NOMO-1 treated with DMSO at 0.1 percent for 48 hours (cell line): Measurements from ENCODE around the gene IL1RAPL2.
"Not testable (repeated sequence)": the region's sequence is repeated elsewhere in the genome, so short reads cannot be mapped to it uniquely, and the experiment has no call there.

Experiments
- DNase-seq: peaks from one replicate; lab custom pipeline; 2025; ENCODE audit not compliant: unreplicated experiment; lab: John Stamatoyannopoulos, UW

The IL1RAPL2 gene

DNA sequence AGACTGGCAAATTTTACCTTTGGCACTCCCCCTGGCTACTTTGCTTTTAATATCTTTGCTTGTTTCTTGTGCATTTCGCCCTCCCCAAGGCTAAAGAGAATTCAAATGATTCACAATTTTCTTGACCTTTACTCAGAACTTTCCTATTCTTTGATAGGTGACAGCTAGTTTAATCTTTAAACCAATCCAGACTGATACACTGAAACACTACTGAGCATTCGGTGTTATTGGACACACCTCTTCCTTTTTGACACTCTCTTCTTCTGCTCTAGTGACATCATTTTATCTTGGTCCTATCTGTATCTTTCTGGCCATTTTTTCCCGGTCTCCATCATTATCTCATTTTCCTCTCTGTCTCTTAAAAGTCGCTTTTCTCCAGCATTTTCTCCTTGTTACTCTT is 103.1 kb downstream of the IL1RAPL2 start:
- DNase-seq, result no peak

DNA sequence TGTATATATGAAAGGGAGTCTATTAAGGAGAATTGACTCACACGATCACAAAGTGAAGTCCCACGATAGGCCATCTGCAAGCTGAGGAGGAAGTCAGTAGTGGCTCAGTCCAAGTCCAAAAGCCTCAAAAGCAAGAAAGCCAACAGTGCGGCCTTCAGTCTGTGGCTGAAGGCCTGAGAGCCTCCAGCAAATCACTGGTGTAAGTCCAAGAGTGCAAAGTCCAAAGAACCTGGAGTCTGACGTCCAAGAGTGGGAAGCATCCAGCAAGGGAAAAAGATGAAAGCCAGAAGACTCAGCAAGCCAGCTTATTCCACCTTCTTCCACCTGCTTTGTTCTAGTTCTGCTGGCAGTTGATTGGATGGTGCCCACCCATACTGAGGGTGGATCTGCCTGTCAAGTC is 104.1 kb downstream of the IL1RAPL2 start:
- no peak for DNase-seq

DNA sequence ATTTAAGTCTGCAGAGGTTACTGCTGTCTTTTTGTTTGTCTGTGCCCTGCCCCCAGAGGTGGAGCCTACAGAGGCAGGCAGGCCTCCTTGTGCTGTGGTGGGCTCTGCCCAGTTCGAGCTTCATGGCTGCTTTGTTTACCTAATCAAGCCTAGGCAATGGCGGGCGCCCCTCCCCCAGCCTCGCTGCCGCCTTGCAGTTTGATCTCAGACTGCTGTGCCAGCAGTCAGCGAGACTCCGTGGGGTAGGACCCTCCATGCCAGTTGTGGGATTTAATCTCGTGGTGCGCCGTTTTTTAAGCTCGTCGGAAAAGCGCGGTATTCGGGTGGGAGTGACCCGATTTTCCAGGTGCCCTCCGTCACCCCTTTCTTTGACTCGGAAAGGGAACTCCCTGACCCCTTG is 111.5 kb downstream of the IL1RAPL2 start:
- DNase-seq, result not testable (repeated sequence)

DNA sequence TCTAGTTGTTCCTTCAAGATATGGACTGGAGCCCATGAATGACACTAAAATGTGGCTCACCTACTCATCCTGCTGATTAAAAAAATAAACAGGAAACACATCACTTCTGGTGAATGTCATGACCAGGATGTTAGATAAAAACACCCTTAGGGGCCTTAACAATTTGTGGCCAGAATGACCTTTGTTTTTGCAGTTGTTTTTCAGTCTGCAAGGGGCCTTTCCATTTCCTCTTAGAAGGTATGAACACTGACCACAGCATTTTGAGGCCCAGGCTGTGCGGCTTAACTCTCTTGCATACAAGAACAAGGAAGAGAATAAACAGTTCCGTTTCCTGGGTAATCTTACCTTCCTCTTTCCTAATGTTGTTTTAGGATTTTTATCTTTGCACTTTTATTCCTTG is 113.2 kb downstream of the IL1RAPL2 start:
- peak; percentile 78 for DNase-seq

DNA sequence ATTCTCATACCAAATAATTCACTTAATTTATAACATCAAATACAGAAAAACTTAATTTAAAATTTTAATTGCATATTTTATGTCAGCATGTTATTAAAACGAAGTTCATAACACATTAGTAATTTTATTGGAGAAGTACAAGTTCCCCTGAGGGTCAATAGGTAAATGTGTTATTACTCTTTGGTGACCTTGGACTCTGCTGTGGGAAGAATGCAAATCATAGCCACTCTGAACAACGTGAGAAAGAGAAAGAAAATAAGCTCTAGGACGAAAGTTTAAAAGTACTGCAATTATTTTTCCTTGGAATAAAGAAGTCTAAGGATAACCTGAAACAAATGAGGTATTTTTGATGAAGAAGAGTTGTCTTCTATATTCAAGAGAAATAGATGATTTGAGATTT is 115.2 kb downstream of the IL1RAPL2 start:
- DNase-seq, result no peak

DNA sequence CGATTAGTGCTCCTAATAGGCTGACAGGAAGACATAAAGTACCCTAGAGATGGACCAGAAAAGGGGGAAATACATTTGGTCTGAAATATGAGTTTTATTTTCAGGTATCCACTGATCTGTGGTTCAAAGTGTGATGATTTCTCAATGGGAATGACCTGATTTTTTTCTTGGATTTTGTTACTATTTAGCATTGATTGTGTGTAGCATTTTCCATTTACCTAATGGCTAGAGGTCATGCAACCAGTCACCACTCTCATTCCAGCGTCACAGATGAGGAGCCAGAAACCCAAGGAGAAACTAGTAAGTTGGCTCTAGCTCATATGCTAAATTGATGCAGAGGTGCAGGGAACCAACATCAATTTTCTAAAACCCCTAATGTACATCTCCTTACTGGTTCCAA is 118.1 kb downstream of the IL1RAPL2 start:
- DNase-seq, result no peak

DNA sequence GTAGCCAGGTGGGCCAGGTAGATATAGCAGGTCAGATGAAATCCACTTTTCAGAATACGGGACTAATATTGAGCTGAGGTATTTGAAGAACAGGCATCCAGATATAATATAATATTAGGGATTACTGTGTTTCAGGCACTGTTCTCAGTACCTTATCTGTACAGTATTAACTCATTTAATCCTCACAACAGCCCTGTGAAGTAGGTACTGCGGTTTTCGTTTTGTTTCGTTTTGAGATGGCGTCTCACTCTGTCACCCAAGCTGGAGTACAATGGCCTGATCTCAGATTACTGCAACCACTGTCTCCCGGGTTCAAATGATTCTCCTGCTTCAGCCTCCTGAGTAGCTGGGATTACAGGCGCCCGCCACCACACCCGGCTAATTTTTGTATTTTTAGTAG is 129.6 kb downstream of the IL1RAPL2 start:
- no peak for DNase-seq

DNA sequence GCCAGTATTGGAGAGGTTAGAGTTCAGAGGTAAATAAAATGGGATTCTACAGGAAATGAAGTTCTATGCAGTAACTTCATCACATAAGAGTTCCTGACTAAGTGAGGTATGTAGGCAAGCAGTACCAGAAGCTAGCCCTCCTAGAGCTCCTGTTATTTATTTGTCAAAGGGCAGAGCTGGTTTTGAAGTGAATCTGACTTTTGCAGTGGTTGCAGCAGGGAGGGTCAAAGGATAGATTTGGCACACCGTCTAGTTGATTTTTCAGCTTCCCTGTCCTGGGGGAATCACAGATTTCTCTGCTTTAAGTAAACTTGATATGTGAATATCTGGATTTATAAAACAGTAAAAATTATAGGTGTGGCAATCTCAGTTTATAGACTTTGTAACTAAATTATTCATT is 130.7 kb downstream of the IL1RAPL2 start:
- no peak for DNase-seq

DNA sequence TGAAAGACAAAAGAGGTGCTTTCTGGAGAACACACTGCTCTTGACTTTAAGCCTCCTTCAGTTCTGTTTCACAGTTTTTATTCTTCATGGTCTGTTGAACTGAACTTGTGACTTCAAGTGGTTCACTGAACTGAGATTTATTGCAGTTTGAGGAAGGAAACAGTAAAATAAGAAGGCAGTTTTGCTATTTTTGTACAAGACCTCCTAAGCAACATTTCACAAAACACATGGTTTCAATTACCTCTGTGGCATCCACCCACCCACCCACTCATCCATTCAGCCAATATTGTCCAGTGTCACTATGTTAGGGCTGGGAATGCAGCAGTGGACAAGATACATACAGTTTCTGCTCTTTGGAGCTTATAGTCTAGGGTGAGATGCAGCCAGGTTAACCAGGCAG is 131.3 kb downstream of the IL1RAPL2 start:
- DNase-seq, result peak; percentile 83

DNA sequence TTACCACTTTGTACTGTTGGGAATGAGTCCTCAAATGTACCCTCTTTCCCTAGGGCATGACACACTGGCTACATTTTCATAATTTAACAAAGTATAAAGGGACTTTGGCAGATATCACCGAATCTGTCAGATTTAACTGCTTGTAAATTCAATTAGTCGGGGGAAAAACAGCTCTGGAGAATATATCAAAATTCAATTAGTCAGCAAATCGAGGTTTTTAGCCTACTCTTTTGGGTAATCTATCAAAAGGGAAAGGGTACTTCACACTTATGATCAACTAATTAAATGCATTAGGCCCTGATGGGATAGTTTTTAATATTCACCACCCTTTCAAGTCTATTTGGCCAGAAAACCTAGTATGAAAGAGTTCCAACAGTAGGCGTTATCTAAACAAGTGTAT is 141.0 kb downstream of the IL1RAPL2 start:
- DNase-seq, result no peak

DNA sequence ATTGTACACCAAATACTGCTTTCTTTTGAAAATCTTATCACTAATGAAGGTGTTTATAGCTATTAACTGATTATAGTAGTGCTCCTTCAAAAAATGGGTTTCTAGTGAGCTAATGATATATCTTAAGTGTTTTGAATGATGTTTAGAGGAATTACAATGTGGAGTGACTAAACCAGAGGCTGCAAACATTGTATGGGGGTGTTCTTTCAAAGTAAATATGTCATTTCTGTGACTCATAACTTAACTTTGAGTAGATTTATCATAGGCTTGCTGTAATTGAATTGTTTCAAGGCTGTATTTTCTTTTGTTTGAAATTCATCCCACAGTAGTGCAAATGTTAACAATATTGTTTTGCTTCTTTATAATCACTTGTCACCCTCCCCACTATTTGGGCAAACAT is 141.6 kb downstream of the IL1RAPL2 start:
- no peak for DNase-seq

DNA sequence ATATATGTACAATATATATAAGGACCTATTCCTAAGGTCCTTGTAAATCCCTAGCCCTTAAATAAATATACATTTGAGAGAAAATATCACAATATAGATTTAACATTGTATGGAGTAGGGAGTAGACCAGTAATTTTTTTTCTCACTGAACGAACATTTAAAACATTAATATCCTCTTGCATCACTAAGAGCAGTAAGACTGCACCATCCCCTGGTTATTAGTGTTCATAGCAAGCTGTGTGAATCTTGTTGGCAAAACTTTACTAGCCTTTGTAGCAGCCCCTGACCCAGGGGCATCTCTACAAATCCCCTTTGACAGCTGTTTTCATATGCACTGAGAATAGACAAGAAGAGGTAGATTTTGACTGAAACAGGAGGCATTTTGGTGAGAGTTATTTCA is 146.5 kb downstream of the IL1RAPL2 start:
- peak; percentile 34 for DNase-seq

DNA sequence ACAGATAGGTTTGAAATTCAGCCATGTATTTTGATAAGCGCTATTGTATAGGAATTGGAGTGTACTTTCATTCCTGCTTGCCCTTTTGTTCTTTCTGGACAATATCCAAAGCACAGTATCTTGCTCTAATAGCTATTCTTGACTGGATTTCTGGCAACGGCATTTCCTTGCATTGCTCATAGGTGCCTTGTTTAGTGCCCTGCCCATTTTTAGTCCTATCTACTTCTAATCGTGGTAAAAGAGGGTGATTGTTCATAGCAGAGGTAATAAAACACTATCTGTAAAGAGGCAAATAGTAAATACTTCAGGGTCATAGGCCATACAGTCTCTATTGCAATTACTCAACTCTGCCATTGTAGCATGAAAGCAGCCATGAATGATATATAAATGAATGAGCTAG is 155.9 kb downstream of the IL1RAPL2 start:
- DNase-seq, result no peak

DNA sequence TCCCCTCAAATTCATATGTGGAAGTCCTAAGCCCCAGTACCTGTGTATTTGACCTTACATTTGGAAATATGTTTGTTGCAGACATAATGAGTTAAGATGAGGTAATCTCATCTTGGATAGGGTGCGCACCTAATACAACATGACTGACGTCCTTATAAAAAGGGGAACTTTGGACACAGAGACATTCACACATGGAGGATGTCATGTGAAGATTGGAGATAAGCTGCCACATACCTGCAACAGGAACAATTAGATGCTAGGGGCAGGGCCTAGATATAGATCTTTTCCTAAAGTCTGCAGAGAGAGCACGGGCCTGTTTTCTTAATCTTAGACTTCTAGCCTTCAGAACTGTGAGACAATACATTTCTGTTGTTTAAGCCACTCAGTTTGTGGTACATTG is 162.5 kb downstream of the IL1RAPL2 start:
- no peak for DNase-seq

DNA sequence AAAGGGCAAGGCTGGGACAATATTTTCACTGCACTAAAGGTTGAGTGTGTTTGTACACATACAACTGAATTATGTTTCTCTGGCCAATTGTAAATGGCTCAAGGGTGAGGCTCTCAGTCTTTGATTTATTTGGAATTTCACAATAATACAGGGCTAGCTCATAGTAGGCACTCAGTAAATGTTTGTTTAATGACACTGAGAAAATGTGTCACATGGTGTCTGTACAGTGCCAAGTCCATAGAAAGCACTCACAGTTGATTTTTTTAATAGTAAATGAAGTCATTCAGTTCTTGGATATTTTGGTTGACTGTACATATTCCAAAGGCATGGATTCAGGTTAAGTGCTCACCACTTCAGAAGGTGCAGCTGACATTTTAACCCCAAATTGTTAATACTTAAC is 176.4 kb downstream of the IL1RAPL2 start:
- DNase-seq, result no peak

DNA sequence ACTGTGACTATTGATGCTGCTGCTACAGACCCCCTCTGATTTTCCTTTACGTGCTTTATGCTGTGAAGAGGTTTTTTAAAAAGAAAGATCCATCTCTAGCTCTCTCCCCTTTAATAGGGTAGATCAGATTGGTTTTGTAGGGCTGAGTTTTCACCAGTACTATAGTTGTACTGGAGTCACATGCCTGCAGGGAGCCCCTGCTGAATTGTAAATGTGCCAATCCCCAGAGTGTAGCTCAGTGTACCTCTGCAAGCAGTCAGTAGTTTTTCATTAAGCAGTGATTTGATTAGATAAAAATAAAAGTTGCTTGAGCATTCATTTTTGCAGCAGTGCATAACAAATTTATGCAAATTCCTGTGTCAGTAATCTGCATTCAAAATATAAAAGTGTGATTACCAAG is 179.2 kb downstream of the IL1RAPL2 start:
- DNase-seq, result no peak

DNA sequence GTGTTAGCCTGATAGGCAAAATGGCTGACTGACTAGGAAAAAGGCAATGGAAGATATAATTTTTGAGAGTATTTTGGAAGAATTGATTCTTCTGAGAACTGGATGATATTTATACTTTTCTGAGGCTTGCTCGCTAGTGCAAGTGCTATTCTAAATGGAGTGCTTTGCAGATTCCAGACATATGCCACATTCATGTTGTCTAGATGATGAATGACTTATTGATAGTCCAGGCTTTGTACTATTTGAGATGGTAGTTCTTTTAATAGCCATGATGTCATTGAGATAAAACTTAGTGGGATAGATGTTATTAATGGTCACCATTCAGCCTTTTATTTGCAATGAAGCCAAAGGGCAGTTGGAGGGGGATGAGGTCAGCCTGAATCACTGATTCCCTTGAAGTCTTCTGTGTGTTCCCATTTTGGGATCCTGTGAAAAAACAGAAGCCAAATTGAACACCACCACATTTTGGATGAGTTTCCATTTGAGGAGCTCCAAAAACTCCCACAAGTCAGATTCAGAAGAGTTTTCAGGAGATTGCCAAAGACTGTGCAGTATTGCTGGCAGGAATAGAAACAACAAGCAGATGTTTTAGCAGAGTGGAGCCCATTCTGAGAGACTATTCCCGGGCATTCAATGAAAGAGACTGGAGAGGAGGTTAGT is 184.1 kb downstream of the IL1RAPL2 start:
- DNase-seq, result no peak

DNA sequence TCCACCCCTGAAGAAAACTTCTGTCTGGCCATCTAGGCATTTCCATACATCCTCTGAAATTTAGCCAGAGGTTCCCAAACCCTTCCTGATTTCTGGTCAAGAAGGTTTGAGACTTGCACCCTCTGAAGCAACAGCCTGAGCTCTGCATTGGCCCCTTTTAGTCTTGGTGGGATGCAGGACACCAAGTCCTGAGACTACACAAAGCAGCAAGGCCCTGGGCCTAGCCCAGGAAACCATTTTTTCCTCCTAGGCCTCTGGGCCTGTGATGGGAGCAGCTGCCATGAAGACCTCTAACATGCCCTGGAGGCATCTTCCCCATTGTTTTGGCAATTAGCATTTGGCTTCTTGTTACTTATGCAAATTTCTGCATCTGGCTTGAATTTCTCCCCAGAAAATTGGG is 196.6 kb downstream of the IL1RAPL2 start:
- no peak for DNase-seq

DNA sequence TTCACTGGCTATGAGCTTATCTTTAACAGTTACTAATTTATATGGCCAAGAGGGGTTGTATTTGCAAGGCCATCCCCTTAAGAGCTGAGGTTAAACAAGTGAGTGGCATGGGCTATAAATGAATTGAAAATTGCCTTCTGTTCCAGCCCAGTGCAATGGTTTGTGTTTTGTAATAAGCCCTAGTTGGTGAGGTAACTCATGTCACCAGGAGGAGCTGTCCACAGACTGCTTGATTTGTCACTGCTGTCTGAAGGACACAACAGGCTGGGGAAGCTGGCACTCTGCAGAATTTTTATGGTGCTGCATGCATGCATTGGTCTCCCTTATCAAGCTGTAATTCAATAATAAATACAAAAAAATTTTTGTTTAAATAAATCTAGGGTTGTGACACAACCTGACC is 223.8 kb downstream of the IL1RAPL2 start:
- DNase-seq, result no peak

DNA sequence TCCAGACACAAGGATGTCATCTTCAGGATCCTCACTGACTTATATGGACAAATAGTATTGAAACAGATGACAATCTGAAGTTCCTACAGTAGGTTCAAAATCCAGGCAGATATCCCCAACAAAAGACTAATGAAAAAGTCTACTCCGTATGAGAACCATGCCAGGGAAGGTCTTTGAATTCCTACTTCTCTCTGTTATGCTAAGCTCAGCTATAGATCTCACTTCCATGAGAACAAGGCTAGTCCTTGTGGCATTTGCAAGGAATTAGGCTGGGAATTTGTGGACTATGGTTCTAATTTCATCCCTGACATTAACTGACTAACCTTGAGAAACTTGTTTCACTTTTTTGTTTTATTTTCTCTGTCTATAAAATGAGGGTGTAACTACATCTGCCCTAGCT is 229.8 kb downstream of the IL1RAPL2 start:
- DNase-seq, result no peak

DNA sequence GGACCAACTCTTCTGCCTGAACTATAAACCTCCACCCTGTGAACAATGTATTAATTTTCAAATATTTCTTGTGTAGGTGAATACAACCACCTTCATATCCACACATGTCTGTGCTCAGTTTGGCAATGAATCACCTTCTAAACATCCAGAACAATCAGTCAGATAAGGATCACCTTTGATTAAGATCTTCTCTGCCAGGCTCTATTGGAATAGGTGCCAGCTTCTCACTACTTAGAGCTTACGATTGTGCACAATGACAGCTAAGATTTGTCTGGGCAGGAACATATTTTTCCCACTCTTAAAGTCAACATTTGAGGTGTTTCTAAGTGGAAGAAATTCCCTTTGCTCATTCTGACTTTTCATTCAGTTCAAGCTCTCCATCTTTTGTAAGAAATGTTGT is 237.2 kb downstream of the IL1RAPL2 start:
- no peak for DNase-seq

DNA sequence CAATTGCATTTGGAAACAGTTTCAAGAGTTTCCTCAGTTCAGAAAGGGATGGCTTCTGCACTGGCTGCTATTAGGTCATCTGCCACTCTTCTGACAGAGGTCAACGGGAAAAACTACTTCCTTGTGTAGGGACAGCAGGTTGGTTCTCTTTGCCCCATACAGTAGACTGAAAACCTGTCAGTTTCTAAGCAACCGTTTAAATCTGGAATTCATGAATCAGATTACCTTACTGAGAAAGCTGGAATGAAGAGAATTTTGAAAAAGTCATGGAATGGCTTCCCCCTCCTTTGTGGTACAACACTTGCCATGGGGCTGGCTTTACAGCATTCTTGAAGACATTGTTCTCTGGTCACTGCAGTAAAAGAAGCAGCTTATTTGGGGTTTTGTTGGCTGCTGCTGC is 240.3 kb downstream of the IL1RAPL2 start:
- DNase-seq, result no peak

DNA sequence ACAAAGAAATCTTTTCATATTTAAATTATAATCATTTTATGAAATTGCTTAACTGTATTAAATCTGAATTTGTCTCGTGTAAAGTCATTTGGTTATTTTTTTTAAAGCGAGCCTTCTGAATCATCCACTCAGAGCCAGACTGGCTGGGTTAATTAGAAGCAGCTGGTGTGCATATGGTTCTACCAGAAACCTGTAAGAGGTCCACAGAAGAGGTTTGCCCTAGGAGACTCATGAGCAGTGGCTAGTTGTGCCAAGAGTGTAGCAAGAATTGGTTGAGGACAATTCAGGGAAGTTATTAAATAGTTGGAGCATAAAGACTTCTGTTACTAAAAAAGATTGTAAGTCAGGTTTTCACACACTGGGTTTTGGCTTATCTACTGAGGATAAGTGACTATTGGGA is 267.4 kb downstream of the IL1RAPL2 start:
- DNase-seq, result no peak

DNA sequence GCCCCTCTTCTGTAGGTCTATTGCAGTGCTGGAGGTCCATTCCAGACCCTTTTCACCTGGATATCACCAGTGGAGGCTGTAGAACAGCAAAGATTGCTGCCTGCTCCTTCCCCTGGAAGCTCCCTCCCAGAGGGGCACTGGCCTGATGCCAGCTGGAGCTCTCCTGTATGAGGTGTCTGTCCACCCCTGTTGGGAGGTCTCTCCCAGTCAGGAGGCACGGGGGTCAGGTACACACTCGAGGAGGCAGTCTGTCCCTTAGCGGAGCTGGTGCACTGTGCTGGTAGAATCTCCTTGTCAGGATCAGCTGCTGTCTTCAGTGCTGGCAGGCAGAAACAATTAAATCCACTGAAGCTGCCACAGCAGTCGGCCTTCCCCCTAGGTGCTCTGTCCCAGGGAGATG is 276.6 kb downstream of the IL1RAPL2 start:
- DNase-seq, result no peak
